GM19193 (cell line): Measurements from ENCODE around the gene HCFC1.

ENCODE experiments used
- POLR2A ChIP-seq: IDR thresholded peaks from 4 replicates; pipeline ENCODE4 v1.6.1; 2011; ENCODE audit not compliant: insufficient read depth, insufficient read length; ENCODE audit errors: extremely low read depth

HCFC1 gene

GRCh38 chrX:153921511-153922446 lies 49.8 kb downstream of the HCFC1 start:
- no peak for TF ChIP-seq POLR2A

DNA sequence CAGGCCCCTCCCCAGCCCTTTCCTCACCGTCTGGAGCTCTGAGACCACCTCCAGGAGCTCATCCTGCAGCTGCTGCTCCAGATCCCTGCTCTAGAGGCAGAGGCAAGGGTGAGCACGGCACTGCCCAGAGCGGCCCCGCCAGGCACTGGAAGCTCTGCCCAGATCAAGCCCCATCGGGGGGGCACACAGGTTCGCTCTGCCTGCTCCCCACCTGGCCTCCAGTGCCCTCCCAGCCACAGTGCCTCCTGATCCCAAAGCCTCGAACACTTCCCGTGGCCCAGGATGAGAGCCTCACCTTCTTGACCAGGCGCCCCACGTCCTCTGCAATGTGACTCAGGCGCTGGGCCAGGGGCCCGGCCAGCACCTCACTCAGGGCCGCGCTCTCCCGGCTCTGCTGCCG lies 50.5 kb downstream of the HCFC1 start:
- no peak for TF ChIP-seq POLR2A

GRCh38 chrX:153920546-153920945 lies 51.1 kb downstream of the HCFC1 start:
- no peak for TF ChIP-seq POLR2A

GRCh38 chrX:153919281-153919680 lies 52.3 kb downstream of the HCFC1 start:
- no peak for TF ChIP-seq POLR2A

DNA sequence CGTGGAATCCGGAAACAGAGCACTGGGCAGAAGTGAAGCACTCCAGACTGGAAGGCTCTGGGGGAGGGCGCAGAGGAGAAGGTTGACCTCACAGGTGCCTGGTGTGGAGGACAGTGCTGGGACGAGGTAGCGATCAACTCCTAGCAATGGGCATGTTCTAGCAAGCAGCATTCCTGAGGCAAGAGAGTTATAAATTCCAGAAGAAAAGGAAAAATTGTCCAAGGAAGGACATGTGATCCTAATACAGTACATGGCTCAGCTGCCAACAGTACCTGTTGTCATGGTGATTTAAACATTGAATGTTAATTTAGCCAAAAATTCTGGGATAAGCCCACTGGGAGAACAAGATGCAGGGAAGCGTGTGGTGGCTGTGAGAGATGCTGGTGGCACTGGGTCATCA lies 53.7 kb downstream of the HCFC1 start:
- TF ChIP-seq POLR2A, result no peak

GRCh38 chrX:153913701-153914100 lies 57.9 kb downstream of the HCFC1 start:
- TF ChIP-seq POLR2A, result no peak

- TF ChIP-seq POLR2A, result no peak
Measured at GRCh38 chrX:153913211-153913610, 58.4 kb downstream of the HCFC1 start.

DNA sequence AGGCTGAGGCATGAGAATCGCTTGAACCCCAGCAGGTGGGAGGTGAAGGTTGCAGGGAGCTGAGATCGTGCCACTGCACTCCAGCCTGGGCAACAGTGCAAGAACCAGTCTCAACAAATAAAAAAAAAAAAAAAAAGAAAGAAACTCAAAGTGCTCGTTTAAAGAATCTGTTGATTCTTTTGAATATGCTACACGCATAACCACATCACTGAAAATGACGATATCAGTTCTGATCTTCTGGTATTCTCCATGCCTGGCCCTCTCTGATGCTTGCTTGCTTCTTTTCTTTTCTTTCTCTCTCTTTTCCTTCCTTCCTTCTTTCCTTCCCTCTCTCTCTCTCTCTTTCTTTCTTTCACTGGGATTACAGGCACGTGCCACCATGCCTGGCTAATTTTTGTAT lies 59.8 kb downstream of the HCFC1 start:
- TF ChIP-seq POLR2A, result no peak

GRCh38 chrX:153910446-153910845 lies 61.2 kb downstream of the HCFC1 start:
- no peak for TF ChIP-seq POLR2A

DNA sequence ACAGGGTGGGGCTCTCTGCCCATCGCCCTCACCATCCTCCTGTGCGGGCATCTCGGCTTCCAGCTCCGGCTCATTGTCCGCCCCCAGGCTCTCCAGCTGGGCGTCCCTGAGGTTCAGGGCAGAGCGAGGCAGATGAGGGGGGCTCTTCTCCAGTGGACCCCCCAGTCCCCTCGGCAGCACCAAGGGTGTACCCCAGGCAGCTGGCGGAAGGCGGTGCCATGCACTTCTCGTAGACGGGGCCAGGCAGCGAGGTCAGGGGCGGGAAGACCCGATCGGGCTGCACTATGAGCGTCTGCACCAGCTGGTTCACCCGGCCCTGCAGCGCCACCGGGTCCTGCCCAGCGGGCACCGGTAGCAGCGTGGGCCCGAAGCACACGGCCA lies 61.6 kb downstream of the HCFC1 start:
- TF ChIP-seq POLR2A, result no peak

- no peak for TF ChIP-seq POLR2A
Measured at GRCh38 chrX:153909024-153909979, 62.3 kb downstream of the HCFC1 start.

DNA sequence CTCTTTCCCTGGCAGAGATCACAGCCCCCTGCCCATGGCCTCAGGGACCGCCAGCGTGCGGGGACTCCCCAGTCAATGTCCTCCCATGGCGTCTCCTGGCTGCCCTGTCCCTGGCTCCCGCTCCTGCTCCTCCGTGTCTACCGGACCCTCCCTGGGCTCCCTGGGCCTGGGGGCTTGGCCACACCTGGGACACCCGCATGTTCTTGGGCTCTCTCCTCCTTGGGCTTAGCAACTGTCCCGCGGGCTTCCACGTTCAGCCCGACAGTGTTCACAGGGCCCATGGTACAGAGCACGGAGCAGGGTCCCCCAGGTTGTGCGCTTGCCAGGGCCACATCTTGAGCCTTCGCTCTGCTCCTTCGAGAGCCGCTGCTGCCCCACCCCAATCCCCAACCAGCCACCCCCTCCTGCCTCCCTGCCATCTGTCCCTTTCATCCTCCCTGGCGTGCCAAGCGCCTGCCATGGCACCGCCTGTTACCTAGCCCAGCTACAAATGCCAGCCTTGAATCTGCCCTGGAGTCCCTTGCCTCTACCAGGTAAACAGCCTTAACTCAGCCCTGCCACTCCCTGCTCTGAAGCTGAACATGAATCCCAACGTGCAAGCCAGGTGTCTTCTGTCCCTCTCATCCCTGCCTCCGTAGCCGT lies 63.3 kb downstream of the HCFC1 start:
- TF ChIP-seq POLR2A, result no peak

DNA sequence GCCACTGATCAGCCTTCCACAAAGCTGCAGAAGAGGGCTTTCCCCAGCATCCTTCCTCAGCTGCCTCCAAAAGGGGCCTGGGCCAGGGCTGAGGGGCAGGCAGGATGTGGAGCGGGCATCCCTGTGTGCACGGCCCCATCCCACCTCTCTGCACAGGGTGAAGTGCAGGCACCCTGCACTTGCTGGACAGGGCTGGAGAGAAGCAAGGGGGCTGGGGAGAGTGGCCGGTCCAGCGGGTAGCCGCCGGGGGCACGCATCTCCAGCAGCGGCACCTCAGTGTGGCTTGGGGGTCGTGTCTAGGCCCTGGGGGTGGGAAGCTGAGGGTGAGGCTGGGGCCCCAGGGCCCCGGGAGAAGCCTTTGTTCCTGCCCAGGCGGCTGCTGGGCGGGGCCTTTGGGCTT lies 64.2 kb downstream of the HCFC1 start:
- TF ChIP-seq POLR2A, result no peak

- TF ChIP-seq POLR2A, result no peak
Measured at GRCh38 chrX:153906126-153906917, 65.3 kb downstream of the HCFC1 start.
